Mucosa of descending colon (tissue), 3 donors: ENCODE measurements around the gene PPRC1. TPM values are rescaled to one million over a fixed set of nuclear protein-coding genes. Genes with fewer than 3 reads are reported as not detected.

ENCODE experiments used
- ATAC-seq: fragments of 200-7000 bp; cut with Tn5 transposase; one replicate; pipeline ENCODE4 v1.9.1; 2020; ENCODE audit warnings: mild to moderate bottlenecking, moderate library complexity
- DNase-seq, 3 donors: peaks; one replicate each; pipeline ENCODE4 v3.0.0-alpha.2; 2020
- H3K36me3 ChIP-seq: fragments of 200-600 bp; one replicate; pipeline ENCODE4 v1.8.0; 2021; ENCODE audit warnings: low read depth, mild to moderate bottlenecking
- H3K4me1 ChIP-seq: fragments of 200-600 bp; one replicate; pipeline ENCODE4 v1.8.0; 2021; ENCODE audit warnings: low read depth, mild to moderate bottlenecking
- H3K4me3 ChIP-seq: fragments of 200-600 bp; one replicate; pipeline ENCODE4 v1.8.0; 2021; ENCODE audit warnings: mild to moderate bottlenecking
- H3K9me3 ChIP-seq: fragments of 200-600 bp; one replicate; pipeline ENCODE4 v1.8.0; 2021; ENCODE audit warnings: mild to moderate bottlenecking
- intact Hi-C, 2 donors: fragments of 100-400 bp; cut with DNase I in 1 of 2; cut with micrococcal nuclease in 1 of 2; formaldehyde crosslinking; loops; one replicate each; pipeline versions ENCODE4 v1.11.0 to v1.11.1; 2022; cut with DNase I, micrococcal nuclease
- total RNA-seq, 3 donors: library from RNA; stranded (reverse); fragmentation: NEBNext Ultra II Directional in 2 of 3; extraction: Animal tissue kit (Norgen Biotek cat#: 25700) in 2 of 3; gene quantifications; one replicate each; pipeline versions ENCODE4 v1.2.1 to v1.2.4, GENCODE V29; 2021 to 2023
- TF ChIP-seq, protein P1 (sequence below): fragments of 200-600 bp; IDR thresholded peaks from one replicate; pipeline ENCODE4 v1.8.0; 2022; ENCODE audit warnings: antibody characterized with exemption, mild to moderate bottlenecking
- donor health status: DM: no; HTN: no; CAD: no; lungs with moderate emphysema.
- donor health status: DM: no; HTN: no; CAD: no.
- donor health status: DM: no; HTN: yes; CAD: no.

The PPRC1 gene
- total RNA-seq, 3 donors from 2014 or later, result 17.1 to 30.3 (median 20.3) TPM

- Histone ChIP-seq H3K36me3 (peaks cover 4% of the 10 kb centered on the region), H3K4me3 (peak overlapping the region; percentile 64), H3K4me1 (peaks cover 20% of the 10 kb centered on the region), H3K9me3 (no peaks in the 10 kb centered on the region)
- no peak for DNase-seq
- TF ChIP-seq, protein P1, sequence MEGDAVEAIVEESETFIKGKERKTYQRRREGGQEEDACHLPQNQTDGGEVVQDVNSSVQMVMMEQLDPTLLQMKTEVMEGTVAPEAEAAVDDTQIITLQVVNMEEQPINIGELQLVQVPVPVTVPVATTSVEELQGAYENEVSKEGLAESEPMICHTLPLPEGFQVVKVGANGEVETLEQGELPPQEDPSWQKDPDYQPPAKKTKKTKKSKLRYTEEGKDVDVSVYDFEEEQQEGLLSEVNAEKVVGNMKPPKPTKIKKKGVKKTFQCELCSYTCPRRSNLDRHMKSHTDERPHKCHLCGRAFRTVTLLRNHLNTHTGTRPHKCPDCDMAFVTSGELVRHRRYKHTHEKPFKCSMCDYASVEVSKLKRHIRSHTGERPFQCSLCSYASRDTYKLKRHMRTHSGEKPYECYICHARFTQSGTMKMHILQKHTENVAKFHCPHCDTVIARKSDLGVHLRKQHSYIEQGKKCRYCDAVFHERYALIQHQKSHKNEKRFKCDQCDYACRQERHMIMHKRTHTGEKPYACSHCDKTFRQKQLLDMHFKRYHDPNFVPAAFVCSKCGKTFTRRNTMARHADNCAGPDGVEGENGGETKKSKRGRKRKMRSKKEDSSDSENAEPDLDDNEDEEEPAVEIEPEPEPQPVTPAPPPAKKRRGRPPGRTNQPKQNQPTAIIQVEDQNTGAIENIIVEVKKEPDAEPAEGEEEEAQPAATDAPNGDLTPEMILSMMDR, result no peak
- intact Hi-C loops, result no loop called here
- ATAC-seq, result peak; percentile 47
Observed at GRCh38 chr10:102152545-102152890, 19.7 kb downstream of the PPRC1 start.

DNA sequence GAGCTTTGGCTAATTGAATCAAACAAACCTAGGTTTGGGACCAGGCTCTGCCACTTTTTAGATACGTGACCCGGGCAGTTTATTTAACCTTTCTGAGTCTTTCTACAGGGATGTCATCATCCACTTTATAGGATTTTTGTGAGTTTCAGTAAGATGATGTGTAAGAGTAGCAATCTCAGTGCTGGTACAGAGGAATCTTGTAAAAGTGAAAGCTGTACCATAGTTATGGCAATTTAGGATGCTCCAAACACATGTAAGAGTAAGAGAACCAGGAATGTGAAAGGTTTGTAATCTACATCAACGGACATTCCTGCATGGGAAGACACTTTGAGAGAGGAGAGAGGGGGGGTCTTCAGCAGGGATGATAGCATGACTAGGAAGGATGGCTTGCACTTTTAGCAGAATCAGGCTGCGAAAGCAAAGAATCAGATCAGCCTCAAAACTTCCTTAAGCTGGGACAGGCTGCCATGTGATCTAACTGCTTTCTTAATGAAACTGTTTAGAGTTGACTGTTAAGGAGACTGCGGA lies 20.3 kb downstream of the PPRC1 start:
- peaks cover 4% of the 10 kb centered on the region for H3K36me3 ChIP-seq
- H3K9me3 ChIP-seq, result no peaks in the 10 kb centered on the region
- TF ChIP-seq, protein P1, result no peak
- H3K4me1 ChIP-seq, result peaks cover 20% of the 10 kb centered on the region
- intact Hi-C loops, result no loop called here
- ATAC-seq (no peak), DNase-seq (no peak)
- H3K4me3 ChIP-seq, result peak overlapping the region; percentile 64

DNA sequence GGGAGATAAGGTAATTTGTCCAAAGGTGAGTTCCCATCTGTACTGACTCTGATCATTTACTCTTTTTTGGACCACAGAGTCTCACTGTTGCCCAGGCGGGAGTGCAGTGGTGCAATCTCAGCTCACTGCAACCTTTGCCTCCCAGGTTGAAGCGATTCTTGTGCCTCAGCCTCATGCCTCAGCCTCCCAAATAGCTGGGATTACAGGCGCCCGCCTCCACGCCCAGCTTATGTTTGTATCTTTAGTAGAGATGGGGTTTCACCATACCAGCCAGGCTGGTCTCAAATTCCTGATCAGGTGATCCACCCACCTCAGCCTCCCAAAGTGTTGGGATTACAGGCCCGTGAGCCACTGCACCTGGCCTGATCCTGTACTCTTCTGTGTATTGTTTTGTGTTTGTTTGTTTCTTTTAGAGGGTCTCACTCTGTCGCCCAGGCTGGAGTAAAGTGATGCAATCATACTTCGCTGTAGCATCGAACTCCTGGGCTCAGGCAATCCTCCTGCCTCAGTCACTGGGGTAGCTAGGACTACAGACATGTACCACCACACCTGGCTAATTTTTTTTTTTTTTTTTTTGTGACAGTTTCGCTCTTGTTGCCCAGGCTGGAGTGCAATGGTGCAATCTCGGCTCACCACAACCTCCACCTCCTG lies 21.8 kb downstream of the PPRC1 start:
- H3K36me3 ChIP-seq, result peaks cover 7% of the 10 kb centered on the region
- no peaks in the 10 kb centered on the region for H3K9me3 ChIP-seq
- H3K4me1 ChIP-seq, result peaks cover 20% of the 10 kb centered on the region
- DNase-seq (no peak), ATAC-seq (no peak)
- TF ChIP-seq, protein P1, result no peak
- no peak overlapping the region for H3K4me3 ChIP-seq
- intact Hi-C loops, result no loop called here

- Histone ChIP-seq H3K4me1 (peaks cover 16% of the 10 kb centered on the region), H3K4me3 (no peak overlapping the region), H3K9me3 (no peaks in the 10 kb centered on the region), H3K36me3 (peaks cover 27% of the 10 kb centered on the region)
- intact Hi-C loops, result no loop called here
- TF ChIP-seq, protein P1, result no peak
- no peak for ATAC-seq
- DNase-seq, result no peak
Observed at GRCh38 chr10:102157224-102157623, 24.4 kb downstream of the PPRC1 start.

DNA sequence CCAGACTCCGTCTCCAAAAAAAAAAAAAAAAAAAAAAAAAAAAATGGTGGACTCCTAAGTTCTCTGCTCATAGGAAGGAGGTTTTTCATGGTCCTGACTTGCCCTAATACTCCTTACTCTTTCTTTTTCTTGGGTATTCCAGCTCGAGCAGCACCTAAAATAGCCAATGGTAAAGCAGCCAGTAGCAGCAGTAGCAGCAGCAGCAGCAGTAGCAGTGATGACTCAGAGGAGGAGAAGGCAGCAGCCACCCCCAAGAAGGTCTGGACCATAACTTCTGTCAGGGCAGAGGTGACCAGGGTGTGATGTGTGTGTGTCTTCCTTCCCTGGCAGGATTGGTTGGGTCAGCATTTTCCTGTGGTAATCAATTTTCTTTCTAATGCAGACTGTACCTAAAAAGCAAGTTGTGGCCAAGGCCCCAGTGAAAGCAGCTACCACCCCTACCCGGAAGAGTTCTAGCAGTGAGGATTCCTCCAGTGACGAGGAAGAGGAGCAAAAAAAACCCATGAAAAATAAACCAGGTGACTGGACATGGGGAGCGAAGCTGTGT lies 26.3 kb downstream of the PPRC1 start:
- ATAC-seq, result no peak
- TF ChIP-seq, protein P1, result no peak
- intact Hi-C loops, result no loop called here
- DNase-seq, result no peak
- Histone ChIP-seq H3K4me3 (no peak overlapping the region), H3K9me3 (no peaks in the 10 kb centered on the region), H3K4me1 (peaks cover 3% of the 10 kb centered on the region), H3K36me3 (peaks cover 30% of the 10 kb centered on the region)
